Tibial nerve (tissue), 4 donors: Measurements from ENCODE around the gene SH3BGR. TPM values are rescaled to one million over a fixed set of nuclear protein-coding genes. Genes with fewer than 3 reads are reported as not detected.

Experiments used
- DNase-seq, 2 donors: peaks; one replicate each; pipeline ENCODE4 v3.0.0-alpha.2; 2019; ENCODE audit warnings: low spot score in 2 of 2
- H3K27ac ChIP-seq, 4 donors: fragments of 200-600 bp; sonication (generic) in 3 of 4; one replicate each; pipeline ENCODE4 v1.5.1; 2017 to 2019; ENCODE audit warnings: mild to moderate bottlenecking in 1 of 4
- H3K27me3 ChIP-seq, 2 donors: fragments of 200-600 bp; sonication (generic) in 1 of 2; one replicate each; pipeline versions ENCODE4 v1.5.1 to v1.6.0; 2017 to 2019
- H3K36me3 ChIP-seq, 3 donors: fragments of 200-600 bp; sonication (generic); one replicate each; pipeline ENCODE4 v1.5.1; 2018 to 2019
- H3K4me1 ChIP-seq, 4 donors: fragments of 200-600 bp; sonication (generic) in 3 of 4; one replicate each; pipeline ENCODE4 v1.5.1; 2017 to 2019
- H3K4me3 ChIP-seq, 4 donors: fragments of 200-600 bp; sonication (generic) in 3 of 4; one replicate each; pipeline ENCODE4 v1.5.1; 2017 to 2019; ENCODE audit warnings: mild to moderate bottlenecking in 1 of 4, moderate library complexity in 1 of 4
- H3K9me3 ChIP-seq, 4 donors: fragments of 200-600 bp; sonication (generic) in 3 of 4; one replicate each; pipeline ENCODE4 v1.5.1; 2017 to 2019
- CTCF ChIP-seq, 5 experiments: fragments of 200-600 bp in 3 of 5; fragments of 450-650 bp in 2 of 5; sonication (generic) in 3 of 5; IDR thresholded peaks; one replicate each; pipeline ENCODE4 v1.5.1; 2016 to 2019; ENCODE audit warnings: antibody characterized with exemption in 5 of 5, mild to moderate bottlenecking in 3 of 5, moderate library complexity in 2 of 5
- EP300 ChIP-seq, 2 donors: sonication (generic); formaldehyde crosslinking; IDR thresholded peaks; one replicate each; pipeline ENCODE4 v1.6.1; 2017; ENCODE audit warnings: antibody characterized with exemption in 2 of 2, mild to moderate bottlenecking in 1 of 2
- POLR2A ChIP-seq, 2 donors: fragments of 450-650 bp; IDR thresholded peaks; one replicate each; pipeline ENCODE4 v1.6.1; 2017; ENCODE audit warnings: antibody characterized with exemption in 2 of 2, mild to moderate bottlenecking in 2 of 2, moderate library complexity in 2 of 2
- WGBS, 2 donors: methylation state at CpG; one replicate each; pipeline ENCODE4 v1.1.5; 2018; 5-methylcytosine and 5-hydroxymethylcytosine counted together
- total RNA-seq, 4 donors: library from RNA; depleted of rRNA; stranded (reverse); fragments of >200 nt; gene quantifications; one replicate each; pipeline ENCODE4 v1.1.0, GENCODE V29; 2016

SH3BGR gene
- total RNA-seq, 4 donors from 2014 or later = 2.4 to 9.6 (median 4.4) TPM

GRCh38 chr21:39513735-39514134 lies 62.0 kb downstream of the SH3BGR start:
- H3K9me3 ChIP-seq = no peaks in the 10 kb centered on the region
- H3K36me3 ChIP-seq = no peaks in the 10 kb centered on the region
- 78 to 80% methylated on average over 1 of the region's 1 CpG for WGBS, 2 donors

GRCh38 chr21:39515684-39516472 lies 64.1 kb downstream of the SH3BGR start:
- no peaks in the 10 kb centered on the region for H3K9me3 ChIP-seq
- H3K36me3 ChIP-seq = no peaks in the 10 kb centered on the region
- no peaks in the 10 kb centered on the region for H3K27me3 ChIP-seq
- no peak for TF ChIP-seq POLR2A (IDR thresholded peaks at IDR 0.05)
- TF ChIP-seq CTCF (IDR thresholded peaks at IDR 0.05) = no peak
- TF ChIP-seq EP300 (IDR thresholded peaks at IDR 0.05) = no peak
- peaks cover 0 to 7% (median 0%) of the 10 kb centered on the region in 4 donors for H3K4me1 ChIP-seq
- WGBS, 2 donors = 69 to 76% methylated on average over 8 of the region's 8 CpGs
- DNase-seq = no peak
- no peak overlapping the region for H3K4me3 ChIP-seq
- H3K27ac ChIP-seq = no peak overlapping the region

More at GRCh38 chr21:39513735-39514134, 62.0 kb downstream of the SH3BGR start:
- no peak overlapping the region for H3K4me3 ChIP-seq
- DNase-seq = no peak
- TF ChIP-seq CTCF (IDR thresholded peaks at IDR 0.05) = no peak
- no peak for TF ChIP-seq POLR2A (IDR thresholded peaks at IDR 0.05)
- no peak for TF ChIP-seq EP300 (IDR thresholded peaks at IDR 0.05)
- no peaks in the 10 kb centered on the region for H3K27me3 ChIP-seq
- H3K27ac ChIP-seq = no peak overlapping the region
- peaks cover 0 to 6% (median 0%) of the 10 kb centered on the region in 4 donors for H3K4me1 ChIP-seq

GRCh38 chr21:39518055-39518846 lies 66.5 kb downstream of the SH3BGR start:
- Histone ChIP-seq H3K36me3 (no peaks in the 10 kb centered on the region), H3K4me3 (no peak overlapping the region), H3K27ac (no peak overlapping the region), H3K27me3 (no peaks in the 10 kb centered on the region), H3K4me1 (peaks cover 0 to 7% (median 0%) of the 10 kb centered on the region in 4 donors), H3K9me3 (no peaks in the 10 kb centered on the region)
- WGBS, 2 donors = 27 to 30% methylated on average over 13 of the region's 13 CpGs
- no peak for TF ChIP-seq POLR2A (IDR thresholded peaks at IDR 0.05)
- TF ChIP-seq CTCF (IDR thresholded peaks at IDR 0.05) = peak; percentile 64 to 90 (median 81)
- no peak for TF ChIP-seq EP300 (IDR thresholded peaks at IDR 0.05)
- DNase-seq = peak in 1 of 2 donors; percentile 23

GRCh38 chr21:39518847-39519210 lies 67.1 kb downstream of the SH3BGR start:
- no peak for DNase-seq
- H3K4me3 ChIP-seq = no peak overlapping the region
- TF ChIP-seq CTCF (IDR thresholded peaks at IDR 0.05) (no peak), POLR2A (IDR thresholded peaks at IDR 0.05) (no peak), EP300 (IDR thresholded peaks at IDR 0.05) (no peak)
- H3K27me3 ChIP-seq = no peaks in the 10 kb centered on the region
- WGBS, 2 donors = 47 to 49% methylated on average over 5 of the region's 5 CpGs
- H3K9me3 ChIP-seq = no peaks in the 10 kb centered on the region
- H3K36me3 ChIP-seq = no peaks in the 10 kb centered on the region
- peaks cover 0 to 7% (median 0%) of the 10 kb centered on the region in 4 donors for H3K4me1 ChIP-seq
- H3K27ac ChIP-seq = no peak overlapping the region

GRCh38 chr21:39519835-39520234 lies 68.1 kb downstream of the SH3BGR start:
- 85 to 92% methylated on average over 8 of the region's 8 CpGs for WGBS, 2 donors
- no peak overlapping the region for H3K27ac ChIP-seq
- no peak overlapping the region for H3K4me3 ChIP-seq
- no peaks in the 10 kb centered on the region for H3K9me3 ChIP-seq
- no peak for DNase-seq
- peaks cover 0 to 7% (median 0%) of the 10 kb centered on the region in 4 donors for H3K4me1 ChIP-seq
- no peak for TF ChIP-seq POLR2A (IDR thresholded peaks at IDR 0.05)
- TF ChIP-seq EP300 (IDR thresholded peaks at IDR 0.05) = no peak
- TF ChIP-seq CTCF (IDR thresholded peaks at IDR 0.05) = no peak
- H3K27me3 ChIP-seq = no peaks in the 10 kb centered on the region
- H3K36me3 ChIP-seq = no peaks in the 10 kb centered on the region
